Measurements from ENCODE around the gene NTNG2.
"Not testable (repeated sequence)": the region's sequence is repeated elsewhere in the genome, so short reads cannot be mapped to it uniquely, and the experiment has no call there.

Gene NTNG2, protein sequence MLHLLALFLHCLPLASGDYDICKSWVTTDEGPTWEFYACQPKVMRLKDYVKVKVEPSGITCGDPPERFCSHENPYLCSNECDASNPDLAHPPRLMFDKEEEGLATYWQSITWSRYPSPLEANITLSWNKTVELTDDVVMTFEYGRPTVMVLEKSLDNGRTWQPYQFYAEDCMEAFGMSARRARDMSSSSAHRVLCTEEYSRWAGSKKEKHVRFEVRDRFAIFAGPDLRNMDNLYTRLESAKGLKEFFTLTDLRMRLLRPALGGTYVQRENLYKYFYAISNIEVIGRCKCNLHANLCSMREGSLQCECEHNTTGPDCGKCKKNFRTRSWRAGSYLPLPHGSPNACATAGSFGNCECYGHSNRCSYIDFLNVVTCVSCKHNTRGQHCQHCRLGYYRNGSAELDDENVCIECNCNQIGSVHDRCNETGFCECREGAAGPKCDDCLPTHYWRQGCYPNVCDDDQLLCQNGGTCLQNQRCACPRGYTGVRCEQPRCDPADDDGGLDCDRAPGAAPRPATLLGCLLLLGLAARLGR

DNA sequence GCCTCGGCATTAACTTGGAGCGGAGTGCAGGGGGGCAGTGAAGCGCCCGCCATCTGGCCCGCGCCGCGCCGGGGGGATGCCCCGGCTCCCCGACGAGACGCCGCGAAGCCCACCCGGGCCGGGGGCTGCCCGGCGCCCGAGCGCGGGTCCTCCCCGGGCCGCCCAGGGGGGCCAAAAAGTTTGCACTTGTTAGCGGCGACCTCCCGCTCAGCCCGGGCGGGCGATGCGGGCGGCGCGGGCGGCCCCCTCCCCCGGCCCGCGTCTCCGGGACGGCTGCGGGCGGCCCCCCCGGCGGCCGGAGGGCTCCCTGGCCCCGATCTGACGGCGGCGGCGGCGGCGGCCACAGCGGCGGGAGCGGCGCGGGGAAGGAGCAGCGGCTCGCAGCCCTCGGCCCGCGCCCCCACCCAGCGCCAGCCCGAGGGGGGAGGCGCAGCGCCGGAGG lies at the start of gene NTNG2:
Gene NTNG2 (plus strand): TSS at position 316 of the 442 bp plus-strand sequence. CDS start 4,774 bp downstream, outside the sequence.
- no peak for DNase-seq

DNA sequence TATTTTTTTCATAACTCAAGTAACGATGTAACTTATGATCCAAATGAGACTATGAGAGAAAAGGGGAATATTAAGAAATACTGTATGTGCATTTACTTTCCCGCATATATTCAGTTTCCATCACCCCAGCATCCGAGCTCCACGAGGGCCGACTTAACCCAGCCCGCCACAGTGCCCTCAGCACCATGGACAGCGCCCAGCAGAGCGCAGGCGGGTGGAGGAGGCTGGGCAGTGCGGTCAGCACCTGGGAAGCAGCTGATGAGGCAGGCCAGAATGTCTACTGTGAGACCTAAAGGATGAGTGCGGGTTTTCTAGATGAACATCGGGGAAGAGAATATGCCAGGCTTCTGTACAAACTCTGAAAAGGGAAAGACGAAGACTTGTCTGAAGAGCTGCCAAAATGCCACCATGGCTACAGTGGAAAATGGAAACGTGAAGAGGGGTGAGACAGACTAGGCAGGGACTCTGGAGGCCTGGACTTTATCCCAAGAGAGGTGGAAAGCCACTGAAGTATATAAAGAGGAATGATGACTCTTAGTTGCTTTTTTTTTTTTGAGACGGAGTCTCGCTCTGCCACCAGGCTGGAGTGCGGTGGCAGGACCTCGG lies 47.7 kb upstream of the NTNG2 start:
- DNase-seq = no peak

DNA sequence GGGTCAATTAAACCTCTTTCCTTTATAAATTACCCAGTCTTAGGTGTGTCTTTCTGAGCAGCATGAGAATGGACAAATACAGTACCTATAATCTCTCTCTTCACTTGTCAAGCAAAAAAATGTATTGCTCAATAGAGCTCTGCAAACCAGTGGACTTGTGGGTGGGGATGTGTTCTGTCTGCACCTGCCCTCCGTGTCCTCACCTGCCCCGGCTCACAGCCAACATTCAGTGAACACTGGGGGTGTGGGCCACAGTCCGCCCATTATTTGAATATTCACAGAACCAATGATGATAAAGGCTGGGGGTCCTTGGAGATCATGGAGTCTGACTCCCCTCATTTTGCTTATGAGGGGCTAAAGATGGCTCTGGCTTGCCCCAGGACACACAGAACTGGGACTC lies 45.3 kb upstream of the NTNG2 start:
- DNase-seq = no peak

DNA sequence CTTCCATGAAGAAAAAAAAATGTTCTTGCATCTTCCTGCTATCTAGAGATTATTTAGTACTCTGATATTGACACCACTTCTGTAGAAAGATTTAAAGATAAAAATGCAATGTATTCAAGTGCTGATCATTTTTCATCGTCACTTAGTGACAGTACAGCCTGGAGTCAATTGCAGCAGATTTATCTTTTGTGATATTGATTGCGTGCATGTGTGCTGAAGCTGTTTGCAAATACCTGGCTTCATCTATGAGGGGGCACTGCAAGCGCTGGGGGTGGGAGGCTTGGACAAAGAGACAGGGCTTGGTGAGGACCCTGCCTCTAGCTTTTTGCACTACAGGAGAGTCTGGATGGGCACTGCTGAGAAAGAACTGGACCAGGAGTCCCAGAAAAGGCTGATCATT lies 44.2 kb upstream of the NTNG2 start:
- no peak for DNase-seq

DNA sequence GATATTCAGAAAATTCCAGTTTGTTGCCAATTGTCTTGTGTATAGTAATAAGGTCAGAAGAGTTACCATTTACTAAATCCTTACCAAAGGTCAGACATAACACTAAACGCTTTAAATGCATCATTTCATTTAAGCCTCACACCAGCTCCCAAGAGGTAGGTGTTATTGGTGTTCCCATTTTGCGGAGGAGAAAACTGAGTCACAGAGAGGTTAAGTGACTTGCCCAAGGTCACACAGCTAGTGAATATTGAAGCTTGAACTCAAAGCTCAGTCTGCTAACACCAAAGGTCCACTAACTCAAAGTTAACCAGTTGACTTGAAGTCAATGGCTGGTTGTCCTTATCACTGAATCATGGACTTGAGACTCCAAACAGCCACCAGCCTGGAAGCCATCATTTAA lies 40.8 kb upstream of the NTNG2 start:
- DNase-seq = no peak

DNA sequence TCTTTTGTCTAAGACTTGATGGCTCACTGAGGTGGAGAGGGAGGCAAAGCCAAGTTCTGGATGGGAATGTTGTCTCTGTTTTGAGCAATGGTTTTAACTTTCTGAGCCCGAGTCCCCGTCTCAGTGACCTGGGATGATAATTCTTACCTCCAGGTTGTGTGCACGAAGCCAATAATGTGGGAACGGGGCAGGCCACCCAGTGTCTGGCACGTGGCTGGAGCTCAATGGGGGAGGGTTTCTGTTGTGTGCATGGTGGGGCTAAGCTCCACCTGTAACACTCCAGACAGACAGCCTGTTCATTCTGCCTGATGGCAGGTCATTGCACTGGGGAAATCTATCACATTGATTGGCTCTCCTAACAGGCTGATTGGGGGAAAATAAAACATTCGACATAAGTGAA lies 37.1 kb upstream of the NTNG2 start:
- DNase-seq = no peak

DNA sequence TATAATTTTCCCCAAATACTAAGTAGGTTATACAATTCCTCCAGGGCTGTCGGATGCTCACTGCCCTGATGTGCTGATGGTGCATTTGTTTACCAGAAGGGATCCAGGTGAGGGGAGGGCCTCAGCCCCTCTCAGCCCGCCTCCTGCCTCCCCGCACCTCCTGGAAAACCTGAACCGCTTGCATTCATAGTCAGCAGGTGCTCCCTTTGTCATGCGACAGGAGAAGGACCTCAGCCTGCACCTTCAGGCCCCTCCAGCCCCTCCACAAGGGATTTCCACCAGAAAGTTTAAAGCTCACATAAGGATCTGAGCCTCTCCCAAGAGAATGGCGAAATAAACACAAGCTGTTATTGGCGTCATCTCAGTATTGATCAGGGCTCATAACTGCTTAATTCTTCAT lies 36.5 kb upstream of the NTNG2 start:
- DNase-seq = no peak

DNA sequence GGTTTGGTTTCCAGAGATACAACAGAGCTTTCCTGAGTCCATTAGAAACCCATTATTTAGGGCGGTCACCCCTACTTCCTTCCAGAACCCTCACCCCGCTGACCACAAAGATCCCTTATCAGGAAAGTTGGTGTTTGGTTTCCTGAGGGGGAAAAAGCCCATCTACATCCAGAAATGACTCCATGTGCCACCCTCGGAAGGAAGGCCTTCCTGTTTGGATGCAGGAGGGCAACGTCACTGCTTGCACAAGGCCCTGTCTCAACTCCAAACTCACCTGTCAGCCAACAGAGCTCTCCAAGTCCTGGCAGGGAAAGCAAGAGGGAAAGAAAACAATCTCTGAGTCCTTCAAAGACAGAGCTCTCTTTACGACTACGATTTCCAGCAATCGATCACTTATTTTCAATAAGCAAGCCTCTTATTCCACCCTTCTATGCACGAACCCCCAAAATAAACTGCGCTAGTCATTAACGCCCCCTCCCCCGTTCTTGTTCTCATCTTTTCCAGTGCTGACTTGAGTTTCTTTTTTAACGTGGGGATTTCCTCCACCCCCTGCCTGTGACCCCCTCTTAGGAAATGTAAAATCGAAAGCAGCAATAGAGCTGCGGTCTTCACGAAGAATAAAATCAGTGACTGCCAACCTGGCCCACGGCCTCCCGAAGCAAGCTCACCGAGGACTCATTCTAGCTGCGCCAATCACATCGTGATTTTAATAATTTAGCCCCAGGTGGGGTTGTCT lies 35.7 kb upstream of the NTNG2 start:
- DNase-seq = no peak

DNA sequence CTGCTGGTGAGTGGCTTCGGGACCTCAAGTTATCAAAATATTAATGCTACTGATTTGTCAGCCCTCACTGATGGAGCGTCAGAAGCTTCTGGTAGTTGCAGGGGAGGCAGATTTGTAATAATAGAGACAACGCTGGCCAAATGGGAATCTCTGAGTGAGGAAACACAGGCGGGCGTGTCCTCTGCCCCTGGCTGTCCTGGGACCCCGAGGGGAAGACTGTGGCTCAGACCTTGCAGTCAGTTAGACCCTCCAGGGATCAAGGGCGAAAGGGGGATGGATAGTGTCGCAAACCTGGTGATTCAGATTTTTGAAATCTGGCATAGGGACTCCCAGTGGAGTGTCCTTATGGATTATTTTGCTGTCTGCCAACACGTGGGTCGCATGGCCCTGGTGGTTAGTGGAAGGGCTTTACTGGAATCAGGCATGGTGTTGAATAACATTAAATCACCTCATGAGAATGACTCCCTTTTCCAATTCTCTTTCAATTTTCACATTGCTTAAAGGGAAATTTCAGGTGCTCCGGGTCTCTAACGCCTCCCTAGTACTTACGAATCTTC lies 35.1 kb upstream of the NTNG2 start:
- DNase-seq = no peak

DNA sequence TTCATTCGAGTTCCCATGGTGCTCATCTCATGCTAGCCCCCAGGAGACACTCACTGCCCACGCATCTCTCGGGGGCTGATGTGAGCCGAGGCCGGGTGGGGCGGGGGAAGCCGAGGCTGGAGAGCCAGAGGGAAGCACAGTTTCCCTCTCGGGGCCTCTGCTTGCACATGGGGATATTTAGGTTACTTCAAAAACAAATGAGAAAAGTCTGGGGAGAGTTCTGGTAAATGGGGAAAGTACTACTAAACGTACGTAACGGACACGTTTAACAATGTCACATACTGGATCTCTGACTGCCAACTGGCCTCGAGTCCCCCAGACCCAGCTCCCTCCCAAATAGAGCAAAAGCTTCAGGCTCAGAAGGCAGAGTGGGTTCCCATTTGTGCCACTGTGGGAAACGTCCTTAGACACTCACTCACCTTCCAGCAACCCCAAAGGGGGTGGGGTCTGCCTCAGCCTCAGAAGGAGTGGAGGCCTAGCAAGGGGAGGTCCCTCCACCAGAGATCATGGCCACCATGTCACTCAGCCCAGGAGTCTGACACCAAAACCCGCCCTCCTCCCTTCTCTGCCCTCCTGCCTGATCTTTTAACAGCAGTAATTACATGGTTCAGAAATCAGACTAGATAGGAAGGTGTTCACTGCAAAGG lies 33.8 kb upstream of the NTNG2 start:
- no peak for DNase-seq

DNA sequence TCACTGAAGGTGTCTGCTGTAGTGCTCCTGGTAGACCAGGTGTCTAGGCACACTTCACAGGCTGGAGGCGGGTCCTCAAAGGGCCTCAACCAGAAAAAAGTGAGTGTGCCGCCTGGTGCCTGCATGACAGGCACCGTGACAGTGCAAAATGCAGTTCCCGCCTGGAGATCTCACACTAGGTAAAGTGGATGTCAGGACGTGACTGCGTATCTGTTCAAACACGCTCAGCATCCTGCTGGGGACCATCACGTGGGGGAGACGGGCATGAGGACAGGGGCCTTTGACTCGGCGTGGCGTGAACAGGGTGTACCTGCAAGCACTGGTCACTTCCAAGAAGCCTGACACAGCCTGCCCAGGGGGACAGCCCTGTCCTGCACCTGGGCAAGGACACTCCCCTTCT lies 32.3 kb upstream of the NTNG2 start:
- DNase-seq = no peak

DNA sequence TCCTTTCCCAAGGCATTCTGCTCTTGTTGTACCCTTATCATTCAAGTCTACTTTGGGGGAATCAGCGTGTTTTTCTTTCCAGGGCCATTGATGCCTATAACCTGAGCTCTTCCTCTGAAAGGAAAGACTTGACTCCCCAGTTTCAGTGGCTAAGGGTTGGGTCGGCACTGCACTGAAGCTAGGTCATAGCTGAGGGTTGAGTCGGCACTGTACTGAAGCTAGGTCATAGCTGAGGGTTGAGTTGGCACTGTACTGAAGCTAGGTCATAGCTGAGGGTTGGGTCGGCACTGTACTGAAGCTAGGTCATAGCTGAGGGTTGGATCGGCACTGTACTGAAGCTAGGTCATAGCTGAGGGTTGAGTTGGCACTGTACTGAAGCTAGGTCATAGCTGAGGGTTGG lies 27.8 kb upstream of the NTNG2 start:
- DNase-seq = not testable (repeated sequence)

DNA sequence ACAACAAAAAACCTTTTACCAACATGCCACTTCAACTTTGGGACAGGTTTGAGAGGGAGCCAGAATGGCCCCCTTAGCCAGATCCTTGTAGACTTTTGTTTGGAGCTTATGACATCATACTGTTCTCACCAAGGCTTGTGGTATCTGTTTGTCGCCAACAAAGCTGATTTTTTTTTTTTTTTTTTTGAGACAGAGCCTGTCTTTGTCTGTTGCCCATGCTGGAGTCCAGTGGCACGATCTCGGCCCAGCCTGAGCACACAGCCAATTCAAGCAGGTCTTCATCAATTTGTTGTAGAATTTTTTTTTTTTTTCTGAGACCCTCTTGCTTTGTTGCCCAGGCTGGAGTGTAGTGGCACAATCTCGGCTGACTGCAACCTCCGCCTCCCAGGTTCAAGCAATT lies 26.4 kb upstream of the NTNG2 start:
- no peak for DNase-seq

DNA sequence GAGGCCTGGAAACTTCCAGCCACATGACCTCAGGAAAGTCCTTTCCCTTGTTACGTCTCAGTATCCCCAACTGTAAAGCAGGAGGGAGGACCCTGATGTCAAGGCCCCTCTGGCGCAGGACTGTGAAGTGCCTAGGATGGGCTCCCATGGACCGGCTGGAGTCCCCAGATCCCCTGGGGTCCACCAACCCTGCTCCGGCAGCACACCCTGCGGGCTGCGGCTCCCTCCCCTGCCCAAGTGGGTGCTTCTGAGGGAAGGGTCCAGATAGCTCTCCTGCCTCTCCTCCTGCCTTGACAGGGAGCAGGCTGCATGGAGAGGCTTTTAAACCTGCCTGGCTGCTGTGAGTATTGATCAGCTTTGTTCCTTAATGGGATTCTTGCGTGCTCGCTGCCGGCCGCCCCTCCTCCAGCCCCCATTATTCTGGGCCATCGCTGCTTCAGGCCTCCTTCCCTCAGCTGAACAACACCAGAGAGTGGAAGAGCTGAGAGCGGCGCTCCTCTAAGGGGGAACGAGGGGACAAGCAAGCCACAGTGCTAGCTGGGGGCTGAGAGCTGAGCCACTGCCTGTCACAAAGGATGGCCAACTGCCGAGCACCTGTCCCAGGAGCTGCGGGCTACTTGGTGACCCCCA lies 25.6 kb upstream of the NTNG2 start:
- DNase-seq = no peak

DNA sequence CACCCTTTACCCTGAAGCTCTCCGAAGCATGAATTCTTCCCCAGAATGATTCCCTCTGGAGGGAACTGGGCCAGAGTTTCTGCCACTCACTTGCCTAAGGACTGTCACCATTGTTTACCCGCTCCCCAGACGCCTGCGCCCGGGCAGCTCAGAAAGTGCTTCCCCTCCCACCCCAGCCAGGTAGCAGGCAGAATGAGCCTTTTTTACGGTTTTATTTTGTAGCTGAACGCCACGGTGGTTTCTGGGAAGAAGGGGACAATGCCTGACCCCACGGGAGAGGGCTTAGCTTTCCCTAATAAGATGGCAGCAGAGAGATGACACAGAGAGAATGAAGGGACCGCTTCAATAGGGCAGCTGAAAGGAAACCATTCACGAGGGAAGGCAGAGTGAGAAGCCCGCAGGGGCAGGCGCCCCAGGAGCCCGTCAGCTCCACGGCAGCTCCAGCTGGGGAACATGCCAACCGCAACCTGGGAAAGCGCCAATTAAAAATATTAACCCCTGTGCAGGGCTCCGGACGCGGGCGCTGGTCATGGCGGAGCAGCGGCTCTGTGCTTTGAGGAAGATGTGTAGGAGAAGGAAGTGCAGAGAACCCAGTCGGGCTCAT lies 20.4 kb upstream of the NTNG2 start:
- DNase-seq = no peak

DNA sequence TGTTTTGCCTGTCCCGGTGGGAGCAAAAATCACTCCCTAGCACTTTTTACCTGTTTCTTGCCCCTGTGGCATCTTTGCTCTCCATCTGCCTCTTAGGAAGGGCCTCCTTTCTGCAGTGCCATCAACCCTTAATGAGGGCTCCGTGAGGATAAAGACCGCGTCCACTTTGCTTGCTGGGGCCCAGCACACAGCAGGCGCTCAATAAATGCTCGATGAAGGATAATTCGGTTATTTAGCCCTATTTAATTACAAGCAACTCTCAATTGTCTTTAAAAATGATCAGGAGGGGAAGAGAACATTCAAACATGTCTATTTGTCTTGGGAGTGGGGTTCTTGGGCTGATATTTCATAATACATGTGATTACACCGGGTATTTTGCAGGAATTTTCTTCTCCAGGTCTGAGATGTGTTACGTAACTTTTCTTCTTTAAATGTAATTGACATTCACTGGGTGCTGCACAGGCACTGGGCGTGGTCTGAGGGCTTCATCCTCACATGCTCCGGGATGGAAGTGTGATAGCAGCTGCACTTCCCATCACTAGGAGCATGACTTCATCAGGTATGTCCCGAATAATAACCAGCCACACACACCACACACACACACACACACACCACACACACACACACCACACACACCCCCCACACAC lies 19.8 kb upstream of the NTNG2 start:
- DNase-seq = no peak

DNA sequence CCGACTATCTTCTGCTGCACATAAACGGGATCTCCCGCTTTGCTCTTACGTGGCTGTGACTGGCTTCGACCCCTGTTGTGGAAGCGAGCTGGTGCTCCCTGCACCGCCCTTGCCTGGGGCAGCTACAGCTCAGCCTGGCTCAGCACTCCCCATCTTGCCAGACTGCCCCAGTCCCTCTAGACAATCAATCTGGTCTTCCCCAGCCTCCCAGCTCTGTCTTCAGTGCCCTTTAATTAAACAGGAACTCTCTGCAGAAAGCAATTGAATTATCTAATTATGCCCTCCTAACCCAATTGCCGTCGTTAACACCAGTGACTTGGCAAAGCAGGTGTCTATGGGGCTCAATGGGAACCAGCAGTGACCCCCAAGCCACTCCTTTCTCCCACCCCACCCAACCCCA lies 18.9 kb upstream of the NTNG2 start:
- DNase-seq = no peak

DNA sequence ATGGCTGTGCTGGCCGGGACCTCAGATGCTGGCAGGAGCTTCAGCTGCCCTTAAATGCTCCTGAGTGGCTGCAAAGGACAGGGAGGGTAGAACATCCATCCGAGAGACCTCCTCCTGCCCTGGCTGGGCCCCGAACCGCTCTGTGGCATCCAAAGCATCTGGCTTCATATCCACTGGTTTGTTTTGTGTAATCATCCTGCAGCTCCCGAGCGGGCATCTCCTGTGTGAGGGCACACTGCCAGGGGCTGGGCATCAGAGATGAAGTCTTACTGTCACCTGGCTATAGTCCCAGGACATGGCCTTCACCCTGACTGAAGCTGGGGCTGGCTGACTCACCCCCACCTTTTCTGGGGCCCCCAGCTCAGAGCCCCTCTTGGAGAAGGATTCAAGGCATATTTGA lies 18.5 kb upstream of the NTNG2 start:
- no peak for DNase-seq

DNA sequence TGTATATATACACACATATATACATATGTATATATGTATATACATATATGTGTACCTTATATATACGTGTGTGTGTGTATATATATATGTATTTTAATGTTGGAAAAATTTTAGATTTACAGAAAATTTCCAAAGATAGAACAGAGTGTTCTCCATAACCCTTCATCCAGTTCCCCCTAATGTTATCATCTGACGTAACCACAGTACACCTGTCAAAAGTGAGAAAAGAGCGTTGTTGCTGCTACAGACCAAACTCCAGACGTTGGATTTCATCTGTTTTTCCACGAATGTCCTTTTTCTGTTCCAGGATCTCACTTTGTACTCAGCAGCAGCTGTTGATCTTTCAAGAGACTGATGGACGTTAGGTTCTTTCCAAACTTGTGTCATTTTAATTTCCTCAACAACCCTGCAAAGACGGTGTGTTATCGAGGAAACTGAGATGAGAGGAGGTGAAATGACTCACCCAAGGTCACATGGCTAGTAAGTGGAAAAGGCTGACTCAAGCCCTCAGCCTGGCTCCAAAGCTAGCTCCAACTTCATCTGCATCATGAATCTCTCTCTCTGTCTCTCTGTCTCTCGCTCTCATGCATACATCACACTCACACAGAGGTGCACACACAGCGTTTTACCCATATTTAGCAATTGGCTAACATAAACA lies 17.0 kb upstream of the NTNG2 start:
- DNase-seq = no peak

DNA sequence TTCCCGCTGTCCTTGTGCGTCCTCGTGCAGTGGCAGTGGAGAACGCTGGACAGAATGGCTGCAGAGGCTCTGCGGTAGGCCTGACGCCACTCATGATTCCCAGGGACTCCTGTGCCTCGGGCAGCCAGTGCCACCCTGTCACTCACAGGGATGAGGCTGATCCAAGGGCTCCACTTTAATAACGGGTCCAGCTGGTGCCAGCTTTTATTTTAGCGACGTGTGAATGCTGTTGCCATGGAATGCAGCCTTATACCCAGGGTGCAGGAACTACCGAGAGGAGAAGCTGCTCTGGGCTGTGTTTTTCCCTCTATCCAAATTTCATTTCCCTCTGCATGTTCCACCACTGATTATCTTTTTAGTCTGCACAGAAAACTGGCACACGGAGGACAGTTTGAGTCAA lies 15.8 kb upstream of the NTNG2 start:
- no peak for DNase-seq

DNA sequence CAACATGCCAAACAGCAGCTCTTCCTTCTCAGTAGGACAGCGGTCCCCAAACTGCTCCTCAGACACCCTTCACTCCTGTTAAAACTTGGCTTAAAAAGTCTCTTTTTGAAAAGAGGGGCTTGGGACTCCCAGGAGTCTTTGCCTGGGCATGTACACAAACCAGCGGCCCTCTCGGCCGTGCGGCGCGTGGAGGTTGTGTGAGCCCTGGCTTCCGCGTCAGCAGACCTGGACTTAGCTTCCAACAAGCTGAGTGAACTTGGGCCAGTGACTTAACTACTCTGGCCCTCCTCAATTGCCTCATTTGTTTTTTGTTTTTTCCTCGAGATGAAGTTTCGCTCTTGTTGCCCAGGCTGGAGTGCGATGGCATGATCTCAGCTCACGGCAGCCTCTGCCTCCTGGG lies 15.3 kb upstream of the NTNG2 start:
- no peak for DNase-seq

All from SIG-M5 (cell line).